ENCODE results near the gene ACSL3. TPM values are rescaled to one million over a fixed set of nuclear protein-coding genes. Genes with fewer than 3 reads are reported as not detected.

ACSL3 gene
- total RNA-seq, 4 donors from 2014 or later, result 42.4 to 72.2 (median 62.2) TPM

DNA sequence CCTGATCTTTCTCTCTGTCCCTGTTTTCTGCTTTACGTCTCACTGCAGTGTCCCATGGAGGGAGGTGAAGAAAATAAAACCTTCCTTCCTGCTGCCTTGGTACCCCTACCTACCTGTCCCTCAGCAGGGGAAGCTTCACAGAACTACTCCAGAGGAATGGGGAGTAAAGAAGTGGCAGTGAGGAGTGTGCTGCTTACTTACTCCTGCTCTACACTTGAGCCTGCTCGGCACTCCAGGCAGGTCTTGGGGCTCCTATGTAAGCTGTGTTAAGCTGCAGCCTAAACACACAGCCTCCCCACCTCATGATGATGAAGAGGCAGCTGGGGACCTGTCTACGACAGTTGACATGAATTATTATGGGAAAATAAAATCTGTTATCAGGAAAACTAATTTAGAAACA is 72.6 kb downstream of the ACSL3 start:
- TF ChIP-seq, protein P1, sequence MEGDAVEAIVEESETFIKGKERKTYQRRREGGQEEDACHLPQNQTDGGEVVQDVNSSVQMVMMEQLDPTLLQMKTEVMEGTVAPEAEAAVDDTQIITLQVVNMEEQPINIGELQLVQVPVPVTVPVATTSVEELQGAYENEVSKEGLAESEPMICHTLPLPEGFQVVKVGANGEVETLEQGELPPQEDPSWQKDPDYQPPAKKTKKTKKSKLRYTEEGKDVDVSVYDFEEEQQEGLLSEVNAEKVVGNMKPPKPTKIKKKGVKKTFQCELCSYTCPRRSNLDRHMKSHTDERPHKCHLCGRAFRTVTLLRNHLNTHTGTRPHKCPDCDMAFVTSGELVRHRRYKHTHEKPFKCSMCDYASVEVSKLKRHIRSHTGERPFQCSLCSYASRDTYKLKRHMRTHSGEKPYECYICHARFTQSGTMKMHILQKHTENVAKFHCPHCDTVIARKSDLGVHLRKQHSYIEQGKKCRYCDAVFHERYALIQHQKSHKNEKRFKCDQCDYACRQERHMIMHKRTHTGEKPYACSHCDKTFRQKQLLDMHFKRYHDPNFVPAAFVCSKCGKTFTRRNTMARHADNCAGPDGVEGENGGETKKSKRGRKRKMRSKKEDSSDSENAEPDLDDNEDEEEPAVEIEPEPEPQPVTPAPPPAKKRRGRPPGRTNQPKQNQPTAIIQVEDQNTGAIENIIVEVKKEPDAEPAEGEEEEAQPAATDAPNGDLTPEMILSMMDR (IDR thresholded peaks at IDR 0.05), result no peak
- DNase-seq (ENCODE audit: low spot score), result no peak
- ATAC-seq (ENCODE audit: low FRiP score), result no peak

DNA sequence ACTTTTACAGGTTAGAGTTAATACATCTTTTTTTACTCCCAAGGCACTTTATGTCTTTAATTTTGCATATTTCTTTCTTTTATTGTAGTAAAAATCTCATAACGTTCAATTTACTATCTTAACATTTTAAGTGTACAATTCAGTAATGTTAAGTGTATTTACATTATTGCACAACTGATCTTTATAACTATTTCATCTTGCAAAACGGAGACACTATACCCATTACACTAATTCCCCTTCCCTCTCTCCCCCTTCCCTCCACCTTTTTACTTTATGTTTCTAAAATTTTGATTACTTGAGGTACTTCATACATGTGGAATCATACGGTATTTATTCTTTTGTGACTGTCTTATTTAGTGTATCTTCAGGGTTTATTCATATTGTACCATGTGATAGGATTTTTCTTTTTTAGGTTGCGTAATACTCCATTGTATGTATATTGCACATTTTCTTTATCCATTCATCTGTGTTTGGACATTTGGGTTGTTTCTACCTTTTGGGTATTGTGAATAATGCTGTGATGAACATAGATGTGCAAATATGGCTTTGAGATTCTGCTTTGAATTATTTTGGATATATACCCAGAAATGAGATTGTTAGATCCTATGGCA is 75.0 kb downstream of the ACSL3 start:
- DNase-seq (ENCODE audit: low spot score), result no peak
- ATAC-seq (ENCODE audit: low FRiP score), result no peak
- TF ChIP-seq, protein P1 (IDR thresholded peaks at IDR 0.05), result no peak

DNA sequence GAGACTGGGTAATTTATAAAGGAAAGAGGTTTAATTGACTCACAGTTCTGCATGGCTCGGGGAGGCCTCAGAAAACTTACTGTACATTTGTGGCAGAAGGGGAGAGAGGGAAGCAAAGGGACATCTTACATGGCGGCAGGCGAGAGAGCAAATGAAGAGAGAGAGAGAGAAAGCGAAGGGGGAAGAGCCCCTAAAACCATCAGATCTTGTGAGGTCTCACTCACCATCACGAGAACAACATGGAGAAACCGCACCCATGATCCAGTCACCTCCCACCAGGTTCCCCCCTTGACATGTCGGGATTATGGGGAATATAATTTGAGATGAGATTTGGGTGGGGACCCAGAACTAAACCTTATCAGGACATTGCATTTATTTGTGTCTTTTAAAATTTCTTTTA is 75.9 kb downstream of the ACSL3 start:
- no peak for DNase-seq (ENCODE audit: low spot score)
- TF ChIP-seq, protein P1 (IDR thresholded peaks at IDR 0.05), result no peak
- no peak for ATAC-seq (ENCODE audit: low FRiP score)

DNA sequence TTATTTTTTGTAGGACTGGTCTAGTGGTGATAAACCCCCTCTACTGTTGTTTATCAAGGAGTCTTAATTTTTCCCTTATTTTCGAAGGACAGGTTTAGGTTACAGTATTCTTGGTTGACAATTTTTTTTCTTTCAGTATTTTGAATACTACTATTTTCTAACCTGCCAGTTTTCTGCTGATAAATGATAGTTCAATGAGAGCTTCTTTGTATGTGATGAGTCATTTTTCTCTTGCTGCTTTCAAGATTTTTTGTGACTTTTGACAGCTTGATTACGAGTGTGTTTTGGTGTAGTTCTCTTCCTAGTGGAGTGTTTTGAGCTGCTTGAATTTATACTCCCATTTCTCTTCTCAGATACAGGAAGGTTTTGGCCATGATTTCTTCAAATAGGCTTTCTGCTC is 77.5 kb downstream of the ACSL3 start:
- ATAC-seq (ENCODE audit: low FRiP score), result no peak
- TF ChIP-seq, protein P1 (IDR thresholded peaks at IDR 0.05), result no peak
- DNase-seq (ENCODE audit: low spot score), result no peak

DNA sequence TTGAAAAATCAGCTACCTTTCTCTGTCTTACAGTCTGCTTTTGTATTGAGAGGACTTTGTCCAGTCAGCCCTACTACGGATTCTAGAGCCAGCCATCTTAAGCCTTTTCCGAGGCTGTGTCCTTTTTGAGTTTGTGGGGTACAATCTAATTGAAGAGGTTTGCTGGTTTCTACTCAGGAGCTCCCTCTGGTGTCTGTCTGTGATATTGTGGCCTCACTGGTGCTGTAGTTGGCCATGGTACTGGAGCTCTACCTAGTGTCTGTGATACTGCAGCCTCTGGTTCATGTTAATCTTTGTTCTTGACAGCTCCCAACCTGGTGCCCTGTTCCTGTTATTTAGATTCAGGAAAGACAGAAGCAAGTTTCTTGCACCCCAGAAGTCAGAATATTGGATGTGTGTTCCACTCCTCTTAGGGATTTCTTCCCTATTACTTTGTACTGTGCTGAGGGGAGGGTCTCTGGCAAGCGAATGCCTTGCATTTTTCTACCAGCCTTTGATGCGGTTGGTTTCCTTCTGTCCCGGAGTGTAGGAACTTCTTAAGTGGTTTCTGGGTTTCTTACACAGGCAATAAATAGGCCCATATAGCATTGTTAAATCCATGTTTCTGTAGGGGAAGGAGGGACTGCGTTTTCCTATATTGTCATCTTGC is 78.5 kb downstream of the ACSL3 start:
- no peak for ATAC-seq (ENCODE audit: low FRiP score)
- no peak for DNase-seq (ENCODE audit: low spot score)
- TF ChIP-seq, protein P1 (IDR thresholded peaks at IDR 0.05), result no peak

DNA sequence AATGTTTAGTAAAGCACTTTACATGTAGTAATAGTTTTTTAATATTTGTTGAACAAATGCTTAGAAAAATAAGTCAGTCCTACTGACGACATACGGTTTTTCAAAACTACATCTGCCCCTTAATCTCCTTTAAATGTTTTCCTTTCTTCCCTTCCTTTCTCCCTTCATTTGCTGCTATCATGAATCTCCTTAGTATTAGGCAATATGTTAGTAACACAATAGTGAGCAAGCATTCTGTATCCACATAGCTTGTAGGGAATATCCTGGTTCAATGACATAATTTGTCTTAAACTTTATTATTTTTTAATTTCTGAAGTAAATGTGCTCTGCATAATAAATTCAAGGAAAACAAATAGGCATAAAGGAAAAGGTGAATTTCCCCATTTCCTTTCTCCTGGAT is 79.1 kb downstream of the ACSL3 start:
- no peak for DNase-seq (ENCODE audit: low spot score)
- TF ChIP-seq, protein P1 (IDR thresholded peaks at IDR 0.05), result no peak
- ATAC-seq (ENCODE audit: low FRiP score), result no peak

DNA sequence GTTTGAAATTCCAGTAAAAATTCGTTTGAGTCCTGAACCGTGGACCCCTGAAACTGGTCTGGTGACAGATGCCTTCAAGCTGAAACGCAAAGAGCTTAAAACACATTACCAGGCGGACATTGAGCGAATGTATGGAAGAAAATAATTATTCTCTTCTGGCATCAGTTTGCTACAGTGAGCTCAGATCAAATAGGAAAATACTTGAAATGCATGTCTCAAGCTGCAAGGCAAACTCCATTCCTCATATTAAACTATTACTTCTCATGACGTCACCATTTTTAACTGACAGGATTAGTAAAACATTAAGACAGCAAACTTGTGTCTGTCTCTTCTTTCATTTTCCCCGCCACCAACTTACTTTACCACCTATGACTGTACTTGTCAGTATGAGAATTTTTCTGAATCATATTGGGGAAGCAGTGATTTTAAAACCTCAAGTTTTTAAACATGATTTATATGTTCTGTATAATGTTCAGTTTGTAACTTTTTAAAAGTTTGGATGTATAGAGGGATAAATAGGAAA is 80.7 kb downstream of the ACSL3 start:
- DNase-seq (ENCODE audit: low spot score) (no peak), ATAC-seq (ENCODE audit: low FRiP score) (no peak)
- TF ChIP-seq, protein P1 (IDR thresholded peaks at IDR 0.05), result no peak
